ENCODE measurements around the gene SCARB1. TPM values are rescaled to one million over a fixed set of nuclear protein-coding genes. Genes with fewer than 3 reads are reported as not detected.

The SCARB1 gene
- total and polyA plus RNA-seq, 2 donors (not counting 1 experiment from before 2014, with no cell fraction given), result 14.7 to 32.5 TPM

- peaks cover 8% of the 10 kb centered on the region for H3K4me1 ChIP-seq (ENCODE audit: control insufficient read depth, extremely low read depth, insufficient read depth, low read length)
- H4K20me1 ChIP-seq (ENCODE audit: control insufficient read depth, extremely low read depth, insufficient read depth, low read length), result no peaks in the 10 kb centered on the region
- TF ChIP-seq CTCF (conservative IDR thresholded peaks at IDR 0.05 in 1 of 2, IDR thresholded peaks at IDR 0.05 in 1 of 2; ENCODE audit: low read depth in 1 of 2, low read length in 2 of 2), result no peak
- TF ChIP-seq EZH2 (IDR thresholded peaks at IDR 0.05; ENCODE audit: low read length, missing control alignments), result no peak
- no peak overlapping the region for H3K9ac ChIP-seq (ENCODE audit: insufficient read depth, low read length)
- H3K27me3 ChIP-seq (ENCODE audit: control insufficient read depth, insufficient read depth, low read length), result peaks cover 20% of the 10 kb centered on the region
- no peak overlapping the region for H2AFZ ChIP-seq (ENCODE audit: low read length)
- peak in 1 of 2 donors; percentile 78 for DNase-seq (ENCODE audit: low read depth in 2 of 2)
- H3K27ac ChIP-seq (ENCODE audit: insufficient read depth, low read length), result no peak overlapping the region
- H3K4me3 ChIP-seq (replicated peaks in 1 of 4; ENCODE audit: control extremely low read depth in 1 of 4, insufficient read depth in 1 of 4, low read depth in 3 of 4, low read length in 4 of 4), result no peak overlapping the region
- H3K9me3 ChIP-seq (ENCODE audit: control insufficient read depth, insufficient read depth, low read depth, low read length), result peaks cover 1% of the 10 kb centered on the region
- no peaks in the 10 kb centered on the region for H3K79me2 ChIP-seq (ENCODE audit: control insufficient read depth, insufficient read depth, low read length)
- no peak overlapping the region for H3K4me2 ChIP-seq (ENCODE audit: extremely low read depth, insufficient read depth, low read length)
- H3K36me3 ChIP-seq (ENCODE audit: control insufficient read depth, insufficient read depth, low read length), result no peaks in the 10 kb centered on the region
Observed at GRCh38 chr12:124759841-124760503, 103.7 kb downstream of the SCARB1 start.

GRCh38 chr12:124758266-124759220, 105.1 kb downstream of the SCARB1 start:
- Histone ChIP-seq H3K79me2 (ENCODE audit: control insufficient read depth, insufficient read depth, low read length) (no peaks in the 10 kb centered on the region), H3K4me3 (replicated peaks in 1 of 4; ENCODE audit: control extremely low read depth in 1 of 4, insufficient read depth in 1 of 4, low read depth in 3 of 4, low read length in 4 of 4) (no peak overlapping the region), H3K27ac (ENCODE audit: insufficient read depth, low read length) (no peak overlapping the region), H2AFZ (ENCODE audit: low read length) (no peak overlapping the region), H3K27me3 (ENCODE audit: control insufficient read depth, insufficient read depth, low read length) (peaks cover 20% of the 10 kb centered on the region), H3K36me3 (ENCODE audit: control insufficient read depth, insufficient read depth, low read length) (no peaks in the 10 kb centered on the region), H3K4me2 (ENCODE audit: extremely low read depth, insufficient read depth, low read length) (no peak overlapping the region), H3K9ac (ENCODE audit: insufficient read depth, low read length) (no peak overlapping the region), H3K9me3 (ENCODE audit: control insufficient read depth, insufficient read depth, low read depth, low read length) (no peaks in the 10 kb centered on the region), H3K4me1 (ENCODE audit: control insufficient read depth, extremely low read depth, insufficient read depth, low read length) (peaks cover 11% of the 10 kb centered on the region), H4K20me1 (ENCODE audit: control insufficient read depth, extremely low read depth, insufficient read depth, low read length) (no peaks in the 10 kb centered on the region)
- TF ChIP-seq CTCF (conservative IDR thresholded peaks at IDR 0.05 in 1 of 2, IDR thresholded peaks at IDR 0.05 in 1 of 2; ENCODE audit: low read depth in 1 of 2, low read length in 2 of 2) (no peak), EZH2 (IDR thresholded peaks at IDR 0.05; ENCODE audit: low read length, missing control alignments) (no peak)
- no peak for DNase-seq (ENCODE audit: low read depth in 2 of 2)

- Histone ChIP-seq H3K9me3 (ENCODE audit: control insufficient read depth, insufficient read depth, low read depth, low read length) (no peaks in the 10 kb centered on the region), H4K20me1 (ENCODE audit: control insufficient read depth, extremely low read depth, insufficient read depth, low read length) (no peaks in the 10 kb centered on the region), H2AFZ (ENCODE audit: low read length) (no peak overlapping the region), H3K27me3 (ENCODE audit: control insufficient read depth, insufficient read depth, low read length) (peaks cover 20% of the 10 kb centered on the region), H3K4me1 (ENCODE audit: control insufficient read depth, extremely low read depth, insufficient read depth, low read length) (peaks cover 11% of the 10 kb centered on the region), H3K27ac (ENCODE audit: insufficient read depth, low read length) (no peak overlapping the region), H3K36me3 (ENCODE audit: control insufficient read depth, insufficient read depth, low read length) (no peaks in the 10 kb centered on the region), H3K4me2 (ENCODE audit: extremely low read depth, insufficient read depth, low read length) (no peak overlapping the region), H3K4me3 (replicated peaks in 1 of 4; ENCODE audit: control extremely low read depth in 1 of 4, insufficient read depth in 1 of 4, low read depth in 3 of 4, low read length in 4 of 4) (no peak overlapping the region), H3K9ac (ENCODE audit: insufficient read depth, low read length) (no peak overlapping the region), H3K79me2 (ENCODE audit: control insufficient read depth, insufficient read depth, low read length) (no peaks in the 10 kb centered on the region)
- TF ChIP-seq EZH2 (IDR thresholded peaks at IDR 0.05; ENCODE audit: low read length, missing control alignments) (no peak), CTCF (conservative IDR thresholded peaks at IDR 0.05 in 1 of 2, IDR thresholded peaks at IDR 0.05 in 1 of 2; ENCODE audit: low read depth in 1 of 2, low read length in 2 of 2) (no peak)
- DNase-seq (ENCODE audit: low read depth in 2 of 2), result no peak
Observed at GRCh38 chr12:124757329-124757728, 106.3 kb downstream of the SCARB1 start.
